Activated T-helper 1 cell treated with anti-CD3 and anti-CD28 coated beads, Interleukin-12 subunit alpha, Interleukin-12 subunit beta, Interleukin-2, Interleukin-4 antibody, amounts not matched to agents 30 ng/mL and 10 ng/mL and 1 ng/mL, durations not matched to agents 14 hours and 24 hours and 36 hours (primary cell): ENCODE measurements around the gene TMEM108. TPM values are rescaled to one million over a fixed set of nuclear protein-coding genes. Genes with fewer than 3 reads are reported as not detected.

Experiments
- DNase-seq: peaks from one replicate; pipeline ENCODE4 v3.0.0; 2021; ENCODE audit warnings: low spot score
- H3K27ac Mint-ChIP-seq: one replicate; pipeline ENCODE4 v1.8.0; 2021; ENCODE audit warnings: mild to moderate bottlenecking, mixed read lengths
- H3K27me3 Mint-ChIP-seq: one replicate; pipeline ENCODE4 v1.8.0; 2022; ENCODE audit warnings: mild to moderate bottlenecking, moderate library complexity, mixed read lengths; ENCODE audit not compliant: insufficient read depth
- H3K36me3 Mint-ChIP-seq: one replicate; pipeline ENCODE4 v1.8.0; 2021; ENCODE audit warnings: low read depth, mixed read lengths
- H3K4me1 Mint-ChIP-seq: one replicate; pipeline ENCODE4 v1.8.0; 2021; ENCODE audit warnings: low read depth, mixed read lengths
- H3K4me3 Mint-ChIP-seq: one replicate; pipeline ENCODE4 v1.8.0; 2021; ENCODE audit warnings: mild to moderate bottlenecking, moderate library complexity, mixed read lengths
- H3K9me3 Mint-ChIP-seq: one replicate; pipeline ENCODE4 v1.8.0; 2021; ENCODE audit warnings: mixed read lengths
- intact Hi-C: fragments of 100-400 bp; cut with micrococcal nuclease; formaldehyde crosslinking; loops from one replicate; pipeline ENCODE4 v1.15.1; 2024
- total RNA-seq: library from RNA; stranded (reverse); gene quantifications from 2 replicates; pipeline ENCODE4 v1.2.3, GENCODE V29; 2022

The TMEM108 gene
- total RNA-seq, 1 donor from 2014 or later, result not detected

DNA sequence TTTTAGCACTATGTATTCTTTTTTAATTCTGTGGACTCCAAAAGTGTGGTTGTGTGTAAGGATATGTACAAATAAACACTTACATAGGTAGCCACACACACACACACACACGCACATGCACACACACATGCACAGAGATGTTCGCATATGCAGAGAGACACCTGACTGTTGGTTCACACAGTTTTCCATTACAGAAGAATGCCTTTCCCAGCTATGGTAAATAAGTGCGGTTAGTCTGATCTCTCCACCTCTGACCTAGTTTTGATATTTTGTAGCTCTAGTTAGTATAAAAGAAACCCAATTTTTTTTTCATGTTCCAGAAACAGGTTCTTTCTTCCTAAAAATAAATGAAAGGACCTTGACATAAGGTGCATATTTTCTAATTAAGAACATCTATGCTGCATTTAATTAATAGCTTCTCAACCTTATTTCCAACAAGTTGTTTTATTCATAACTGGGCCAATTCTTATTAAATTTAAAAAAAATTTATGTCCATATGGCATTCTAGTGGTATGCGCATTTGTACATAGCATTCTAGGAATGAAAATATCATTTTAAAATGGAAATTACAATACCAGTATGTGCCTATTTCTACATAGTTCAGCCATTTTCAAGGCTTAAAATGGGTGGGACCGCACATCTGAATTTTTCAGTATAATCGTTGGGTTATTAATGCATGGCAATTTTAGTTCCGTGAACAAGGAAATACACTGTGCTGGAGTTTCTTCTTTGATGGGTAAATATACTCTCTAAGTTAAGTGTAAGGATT, 27.2 kb downstream of the TMEM108 start:
- Mint-ChIP-seq H3K4me1 (no peaks in the 10 kb centered on the region), H3K27me3 (peaks cover 2% of the 10 kb centered on the region), H3K4me3 (no peak overlapping the region), H3K9me3 (no peaks in the 10 kb centered on the region), H3K36me3 (no peaks in the 10 kb centered on the region), H3K27ac (no peak overlapping the region)
- no peak for DNase-seq
- intact Hi-C loops, result no loop called here

DNA sequence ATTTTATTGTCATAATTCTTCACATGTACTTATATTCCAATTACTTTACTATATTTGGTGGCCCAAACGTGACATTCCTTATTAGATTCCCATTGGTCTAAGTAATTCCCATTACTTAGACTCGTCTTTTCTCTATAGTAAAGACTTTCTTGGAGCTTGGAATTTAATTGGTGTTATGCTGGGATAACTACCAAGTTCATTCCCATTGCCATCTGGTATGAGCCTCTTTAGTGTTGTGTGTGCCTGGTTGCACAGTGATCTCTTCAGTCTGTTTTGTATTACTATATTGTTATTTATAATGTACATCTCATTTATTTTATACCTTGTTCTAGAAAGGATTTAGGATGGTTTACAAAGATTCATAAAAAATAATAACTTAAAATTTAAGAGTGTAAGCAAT, 27.8 kb downstream of the TMEM108 start:
- intact Hi-C loops, result no loop called here
- Mint-ChIP-seq H3K9me3 (no peaks in the 10 kb centered on the region), H3K4me1 (no peaks in the 10 kb centered on the region), H3K27me3 (peaks cover 2% of the 10 kb centered on the region), H3K27ac (no peak overlapping the region), H3K36me3 (no peaks in the 10 kb centered on the region), H3K4me3 (no peak overlapping the region)
- no peak for DNase-seq

DNA sequence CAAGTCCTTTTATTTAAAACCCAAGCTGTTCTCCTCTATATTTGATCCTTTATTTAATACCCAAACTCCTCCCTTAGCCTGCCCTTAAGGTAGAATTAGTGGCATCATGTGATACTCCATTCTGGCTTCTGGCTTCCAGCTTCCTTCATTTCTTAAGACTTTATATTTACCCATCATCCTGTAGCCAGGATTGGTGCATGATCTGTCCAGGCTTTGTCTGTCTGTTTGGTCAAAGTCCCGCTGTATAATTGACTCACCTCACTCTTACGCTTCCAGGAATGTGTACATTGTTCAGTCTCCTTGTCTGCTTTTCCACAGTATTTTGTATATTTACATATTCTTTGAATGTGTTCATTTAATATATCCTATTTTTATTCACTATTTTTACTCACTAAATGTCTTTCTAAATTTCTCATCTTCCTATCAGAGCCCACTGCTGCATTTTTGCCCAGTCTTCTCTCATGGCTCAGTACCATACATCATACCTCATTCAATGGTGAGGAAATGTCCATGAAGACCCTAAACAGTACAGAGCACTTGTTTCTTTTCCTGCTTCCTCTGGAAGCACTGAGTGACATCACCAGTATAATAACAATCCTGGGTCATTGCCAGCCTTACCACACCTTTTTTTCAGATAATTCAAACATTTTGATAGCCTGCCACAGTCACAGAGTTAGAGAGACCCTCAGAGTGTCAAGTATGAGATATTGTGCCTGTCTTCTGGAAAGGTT, 31.5 kb downstream of the TMEM108 start:
- no peaks in the 10 kb centered on the region for H3K4me1 Mint-ChIP-seq
- no peak for DNase-seq
- H3K27me3 Mint-ChIP-seq, result no peaks in the 10 kb centered on the region
- H3K36me3 Mint-ChIP-seq, result no peaks in the 10 kb centered on the region
- no peak overlapping the region for H3K27ac Mint-ChIP-seq
- no peak overlapping the region for H3K4me3 Mint-ChIP-seq
- H3K9me3 Mint-ChIP-seq, result no peaks in the 10 kb centered on the region
- intact Hi-C loops, result no loop called here

DNA sequence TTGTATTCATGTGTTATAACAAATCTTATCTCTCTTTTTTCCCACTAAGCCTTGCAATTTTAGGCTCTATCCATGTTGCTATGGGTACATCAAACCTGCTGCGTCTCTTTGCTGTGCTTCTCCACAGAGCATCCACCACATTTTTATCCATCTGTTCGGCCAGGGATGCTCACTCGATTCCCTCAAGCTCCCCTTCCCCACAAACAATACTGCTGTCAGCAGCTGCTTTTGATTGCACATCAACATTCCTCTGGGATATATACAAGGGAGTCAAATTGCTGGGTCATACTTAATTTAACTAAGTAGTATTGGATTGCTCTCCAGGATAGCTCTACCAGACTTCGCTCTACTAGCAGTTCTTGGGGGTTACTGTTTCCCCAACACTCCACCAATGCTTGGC, 36.8 kb downstream of the TMEM108 start:
- no peaks in the 10 kb centered on the region for H3K9me3 Mint-ChIP-seq
- intact Hi-C loops, result no loop called here

DNA sequence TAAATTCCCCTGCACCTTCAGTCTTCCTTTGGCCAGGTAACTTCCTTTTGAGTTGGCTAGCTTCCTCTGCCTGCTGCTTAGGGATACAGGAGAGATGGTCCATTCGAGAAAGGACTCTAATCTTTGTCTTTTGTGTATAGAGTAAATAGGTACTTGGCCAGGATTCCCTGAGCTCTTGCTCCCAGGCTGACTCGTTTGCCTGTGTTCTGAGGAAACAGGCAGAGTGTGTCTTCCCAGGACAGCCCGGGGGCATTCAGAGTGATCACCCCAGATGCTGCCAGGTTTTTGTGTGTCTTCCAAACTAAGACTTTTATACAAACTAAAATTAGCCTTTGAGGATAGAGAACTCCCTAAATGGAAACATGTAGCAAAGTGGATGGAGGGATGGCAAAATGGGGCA, 39.5 kb downstream of the TMEM108 start:
- Mint-ChIP-seq H3K4me1 (no peaks in the 10 kb centered on the region), H3K4me3 (no peak overlapping the region), H3K9me3 (no peaks in the 10 kb centered on the region), H3K27me3 (peaks cover 2% of the 10 kb centered on the region), H3K27ac (no peak overlapping the region), H3K36me3 (no peaks in the 10 kb centered on the region)
- intact Hi-C loops, result no loop called here
- DNase-seq, result no peak

More for the DNA sequence above, 36.8 kb downstream of the TMEM108 start:
- no peak overlapping the region for H3K27ac Mint-ChIP-seq
- H3K4me3 Mint-ChIP-seq, result no peak overlapping the region
- no peaks in the 10 kb centered on the region for H3K4me1 Mint-ChIP-seq
- no peaks in the 10 kb centered on the region for H3K36me3 Mint-ChIP-seq
- H3K27me3 Mint-ChIP-seq, result no peaks in the 10 kb centered on the region
- DNase-seq, result no peak

DNA sequence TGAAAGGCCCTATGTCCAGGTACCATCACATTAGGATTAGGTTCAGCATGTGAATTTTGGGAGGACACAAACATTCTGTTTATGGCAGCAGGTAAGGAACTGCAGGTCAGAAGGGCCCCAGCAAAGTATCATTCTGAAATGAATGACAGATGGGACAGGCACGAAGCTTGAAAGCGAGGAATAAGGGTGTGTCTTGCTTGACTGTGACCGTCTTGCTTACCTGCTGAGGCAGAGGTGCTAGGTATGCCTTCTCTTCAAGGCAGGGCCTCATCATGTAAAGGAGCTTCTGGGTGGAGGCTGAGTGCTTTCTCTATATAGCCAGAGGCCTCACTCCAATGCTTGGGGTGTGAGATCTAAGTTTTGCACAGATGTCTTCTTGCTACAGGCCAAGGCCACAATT, 41.4 kb downstream of the TMEM108 start:
- H3K9me3 Mint-ChIP-seq, result no peaks in the 10 kb centered on the region
- no peak overlapping the region for H3K27ac Mint-ChIP-seq
- H3K36me3 Mint-ChIP-seq, result no peaks in the 10 kb centered on the region
- H3K4me1 Mint-ChIP-seq, result no peaks in the 10 kb centered on the region
- intact Hi-C loops, result no loop called here
- no peak for DNase-seq
- H3K27me3 Mint-ChIP-seq, result peaks cover 2% of the 10 kb centered on the region
- H3K4me3 Mint-ChIP-seq, result no peak overlapping the region

DNA sequence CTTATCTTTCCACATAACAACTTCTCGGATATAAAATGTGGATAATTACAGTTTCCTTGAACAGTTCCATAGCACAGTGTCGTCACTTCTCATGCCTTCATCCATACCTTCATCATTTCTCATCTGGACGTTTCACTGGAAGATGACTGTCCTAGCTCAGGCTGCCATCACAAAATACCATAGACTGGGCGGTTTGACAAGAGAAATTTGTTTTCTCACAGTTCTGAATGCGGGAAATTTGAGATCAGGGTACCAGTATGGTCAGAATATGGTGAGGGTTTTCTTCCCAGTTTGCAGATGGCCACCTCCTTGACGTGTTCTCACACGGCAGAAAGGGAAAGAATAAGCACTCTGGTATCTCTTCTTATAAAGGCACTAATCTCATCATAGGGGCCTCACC, 42.8 kb downstream of the TMEM108 start:
- intact Hi-C loops, result no loop called here
- Mint-ChIP-seq H3K4me1 (no peaks in the 10 kb centered on the region), H3K4me3 (no peak overlapping the region), H3K27ac (no peak overlapping the region), H3K9me3 (no peaks in the 10 kb centered on the region), H3K36me3 (no peaks in the 10 kb centered on the region), H3K27me3 (peaks cover 2% of the 10 kb centered on the region)
- no peak for DNase-seq

DNA sequence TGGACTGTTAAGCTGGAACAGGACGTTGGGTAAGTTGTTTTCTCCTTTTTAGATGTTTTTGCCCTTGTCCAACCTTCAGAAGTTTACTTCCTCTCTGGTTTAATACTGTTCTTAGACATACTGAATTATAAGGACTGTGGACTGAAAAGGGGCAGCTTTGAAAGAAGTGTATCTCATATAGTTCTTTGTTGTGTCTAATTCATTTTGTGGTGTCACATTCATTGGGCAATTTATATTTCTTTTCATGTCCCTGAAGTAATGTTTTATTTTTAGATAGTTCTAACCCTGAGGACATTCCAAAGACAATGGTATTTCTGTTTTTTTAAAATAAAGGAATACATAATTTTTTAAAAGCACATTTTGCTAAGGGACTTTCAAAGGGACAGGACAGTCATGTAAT, 45.2 kb downstream of the TMEM108 start:
- DNase-seq, result no peak

DNA sequence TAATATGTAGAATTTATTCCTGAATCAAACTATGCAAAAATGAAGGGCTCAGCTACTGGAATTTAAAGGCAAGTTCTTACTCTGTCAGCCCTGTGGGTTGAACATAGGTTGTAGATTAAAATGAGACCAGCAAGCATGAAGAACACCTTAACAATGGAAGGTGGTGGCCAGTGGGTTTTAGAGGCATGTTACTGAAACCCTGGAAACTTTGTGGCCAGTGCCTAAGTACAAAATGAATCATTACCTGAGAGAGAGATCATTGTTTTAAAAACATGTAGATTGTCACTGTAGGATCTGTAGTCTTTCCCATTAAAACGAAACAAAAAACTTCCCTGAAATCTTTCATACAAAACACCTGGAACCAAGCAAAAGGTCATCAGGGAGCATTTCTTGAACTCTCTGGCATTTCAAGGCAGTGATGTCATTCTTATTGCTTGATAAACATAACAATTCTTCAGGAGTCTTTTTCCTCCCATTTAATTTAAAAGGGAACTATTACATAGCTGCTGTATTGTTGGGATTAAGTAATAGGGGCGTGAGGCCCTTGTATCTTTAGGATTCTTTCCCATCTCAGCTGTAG, 51.8 kb downstream of the TMEM108 start:
- Mint-ChIP-seq H3K36me3 (no peaks in the 10 kb centered on the region), H3K9me3 (no peaks in the 10 kb centered on the region), H3K4me3 (no peak overlapping the region), H3K27ac (no peak overlapping the region), H3K4me1 (no peaks in the 10 kb centered on the region), H3K27me3 (peaks cover 2% of the 10 kb centered on the region)
- intact Hi-C loops, result no loop called here
- DNase-seq, result no peak

More for the DNA sequence above, 45.2 kb downstream of the TMEM108 start:
- Mint-ChIP-seq H3K4me1 (no peaks in the 10 kb centered on the region), H3K36me3 (no peaks in the 10 kb centered on the region), H3K9me3 (no peaks in the 10 kb centered on the region), H3K27ac (no peak overlapping the region), H3K27me3 (peaks cover 2% of the 10 kb centered on the region), H3K4me3 (no peak overlapping the region)
- intact Hi-C loops, result no loop called here

DNA sequence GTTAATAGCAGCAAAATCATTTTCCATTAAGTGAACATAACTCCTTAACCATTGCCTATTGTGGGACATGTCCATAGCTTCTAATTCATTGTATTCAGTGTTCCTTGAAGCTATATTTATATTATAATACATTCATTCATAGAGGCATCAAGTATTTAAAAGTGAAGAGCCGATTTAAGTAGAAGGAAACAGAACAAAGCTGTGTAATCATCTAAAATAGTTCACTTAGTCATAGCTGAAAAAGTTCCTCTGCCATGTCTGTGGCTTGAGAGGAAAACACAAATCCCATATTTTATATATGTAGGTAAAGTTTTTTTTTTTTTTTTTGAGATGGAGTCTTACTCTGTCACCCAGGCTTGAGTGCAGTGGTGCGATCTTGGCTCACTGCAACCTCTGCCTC, 54.5 kb downstream of the TMEM108 start:
- no peak overlapping the region for H3K27ac Mint-ChIP-seq
- no peak for DNase-seq
- peaks cover 2% of the 10 kb centered on the region for H3K27me3 Mint-ChIP-seq
- no peak overlapping the region for H3K4me3 Mint-ChIP-seq
- no peaks in the 10 kb centered on the region for H3K9me3 Mint-ChIP-seq
- H3K4me1 Mint-ChIP-seq, result no peaks in the 10 kb centered on the region
- intact Hi-C loops, result no loop called here
- no peaks in the 10 kb centered on the region for H3K36me3 Mint-ChIP-seq

DNA sequence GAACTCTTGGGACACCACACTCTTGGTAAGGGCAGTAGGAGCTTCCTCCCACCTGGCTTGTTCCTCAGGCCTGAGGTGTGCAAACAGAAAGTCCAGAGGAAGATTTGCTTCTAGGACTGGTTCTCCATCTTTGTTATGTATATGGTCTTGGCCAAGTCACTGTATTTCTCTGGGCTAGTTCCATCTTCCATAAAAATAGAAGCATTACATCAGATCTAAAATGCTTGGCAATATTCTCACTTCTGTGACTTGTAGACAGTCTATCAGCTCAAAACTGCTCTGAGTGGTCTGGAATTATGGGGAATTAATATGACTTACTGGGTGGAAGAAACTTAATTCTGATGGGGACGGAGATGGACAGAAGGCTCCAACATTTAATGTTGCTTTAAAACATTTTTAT, 55.2 kb downstream of the TMEM108 start:
- Mint-ChIP-seq H3K27ac (no peak overlapping the region), H3K27me3 (peaks cover 2% of the 10 kb centered on the region), H3K4me3 (no peak overlapping the region), H3K4me1 (no peaks in the 10 kb centered on the region), H3K36me3 (no peaks in the 10 kb centered on the region), H3K9me3 (no peaks in the 10 kb centered on the region)
- DNase-seq, result no peak
- intact Hi-C loops, result no loop called here

DNA sequence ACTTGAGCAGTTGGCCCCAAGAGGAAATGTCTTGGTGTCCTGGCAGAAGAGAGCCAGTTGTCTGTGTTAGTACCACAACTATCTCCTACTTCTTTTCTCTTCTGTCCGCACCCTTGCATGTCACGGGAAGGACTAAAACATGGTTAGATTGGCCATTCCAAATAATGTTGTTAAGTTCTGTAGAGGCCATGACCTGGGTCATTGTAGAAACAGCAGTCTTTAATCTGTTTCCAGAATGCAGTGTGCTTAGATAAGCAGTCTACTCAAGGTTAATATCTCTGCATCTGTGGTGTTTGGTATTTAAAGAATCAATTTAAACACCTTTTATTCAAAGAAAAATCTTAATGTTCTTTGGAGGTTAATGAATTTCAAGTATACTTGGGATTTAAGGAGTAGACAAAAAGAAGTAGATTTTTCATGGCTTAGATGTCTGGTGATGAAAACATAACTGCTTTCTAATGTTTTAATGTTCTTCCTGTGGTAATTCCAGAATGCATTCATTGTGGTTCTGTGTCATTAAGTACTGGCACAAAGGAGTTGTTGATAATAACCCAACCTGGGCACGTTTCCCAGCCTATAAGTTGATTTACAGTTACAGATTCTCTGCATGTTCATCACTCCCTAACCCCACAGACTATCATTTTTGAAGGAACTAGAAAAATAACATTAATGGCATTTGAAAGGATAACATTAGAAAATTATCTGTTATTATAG, 58.9 kb downstream of the TMEM108 start:
- Mint-ChIP-seq H3K4me3 (no peak overlapping the region), H3K4me1 (no peaks in the 10 kb centered on the region), H3K9me3 (no peaks in the 10 kb centered on the region), H3K27me3 (peaks cover 2% of the 10 kb centered on the region), H3K27ac (no peak overlapping the region), H3K36me3 (no peaks in the 10 kb centered on the region)
- DNase-seq, result no peak
- intact Hi-C loops, result no loop called here

DNA sequence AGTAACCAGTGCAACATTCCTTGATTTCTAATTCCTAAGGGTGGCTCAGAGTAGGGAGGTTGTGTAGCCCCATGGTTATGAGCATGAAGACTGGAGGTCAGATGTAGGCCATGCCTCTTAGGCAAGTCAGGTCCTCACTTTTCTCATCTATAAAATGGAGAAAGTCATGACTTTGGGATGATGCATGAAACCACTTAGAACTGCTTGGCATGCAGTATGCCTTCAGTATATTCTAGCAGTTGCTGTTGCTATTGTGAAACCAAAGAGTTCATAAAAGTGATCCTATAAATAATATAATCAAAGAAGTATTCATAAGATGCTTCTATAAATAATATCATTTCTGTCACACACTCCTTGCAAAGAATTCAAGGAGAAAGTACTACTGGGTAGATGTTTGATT, 65.5 kb downstream of the TMEM108 start:
- no peak overlapping the region for H3K4me3 Mint-ChIP-seq
- no peak overlapping the region for H3K27ac Mint-ChIP-seq
- H3K9me3 Mint-ChIP-seq, result no peaks in the 10 kb centered on the region
- DNase-seq, result no peak
- peaks cover 4% of the 10 kb centered on the region for H3K27me3 Mint-ChIP-seq
- no peaks in the 10 kb centered on the region for H3K4me1 Mint-ChIP-seq
- H3K36me3 Mint-ChIP-seq, result no peaks in the 10 kb centered on the region
- intact Hi-C loops, result no loop called here
